ENCODE data around the gene GALNTL6.

GRCh38 chr4:172962564-172963353 is 1149.6 kb downstream of the GALNTL6 start:
- TF ChIP-seq CTCF (IDR thresholded peaks at IDR 0.05), result no peak
- TF ChIP-seq POLR2A (IDR thresholded peaks at IDR 0.05), result no peak
- TF ChIP-seq POLR2AphosphoS5 (IDR thresholded peaks at IDR 0.05), result no peak
- TF ChIP-seq EP300 (IDR thresholded peaks at IDR 0.05), result no peak

Measured in suprapubic skin (tissue), 4 donors.